Activated B cell treated with CpG ODN at 0.5 μM for 24 hours (primary cell): Measurements from ENCODE around the gene IREB2. TPM values are rescaled to one million over a fixed set of nuclear protein-coding genes. Genes with fewer than 3 reads are reported as not detected.

Source experiments
- ATAC-seq: fragments of 200-7000 bp; cut with Tn5 transposase; one replicate; pipeline ENCODE4 v1.10.0; 2021; ENCODE audit warnings: low read depth, mild to moderate bottlenecking, moderate library complexity
- CTCF ChIA-PET: fragments of 350-600 bp; sonication (Branson Sonifier 250); formaldehyde crosslinking; loops from one replicate; lab custom pipeline; 2021; ENCODE audit warnings: antibody characterized with exemption; lab: Charles Lee
- POLR2A ChIA-PET: fragments of 350-600 bp; sonication (Branson Sonifier 250); formaldehyde crosslinking; loops from one replicate; lab custom pipeline; 2021; ENCODE audit warnings: antibody characterized with exemption; lab: Charles Lee
- DNase-seq: peaks from one replicate; pipeline ENCODE4 v3.0.0; 2022
- H3K27ac Mint-ChIP-seq: one replicate; pipeline ENCODE4 v1.8.0; 2020; ENCODE audit warnings: mixed read lengths
- H3K27me3 Mint-ChIP-seq: one replicate; pipeline ENCODE4 v1.8.0; 2021; ENCODE audit warnings: mixed read lengths
- H3K36me3 Mint-ChIP-seq: one replicate; pipeline ENCODE4 v1.8.0; 2021; ENCODE audit warnings: low read depth, mixed read lengths
- H3K4me1 Mint-ChIP-seq: one replicate; pipeline ENCODE4 v1.8.0; 2021; ENCODE audit warnings: mixed read lengths
- H3K4me3 Mint-ChIP-seq: one replicate; pipeline ENCODE4 v1.8.0; 2020; ENCODE audit warnings: mild to moderate bottlenecking, mixed read lengths
- H3K9me3 Mint-ChIP-seq: one replicate; pipeline ENCODE4 v1.8.0; 2020; ENCODE audit warnings: mixed read lengths
- CTCF ChIP-seq: fragments of 200-600 bp; IDR thresholded peaks from one replicate; pipeline ENCODE4 v1.8.0; 2022; ENCODE audit warnings: antibody characterized with exemption, mild to moderate bottlenecking
- intact Hi-C: fragments of 100-400 bp; cut with micrococcal nuclease; formaldehyde crosslinking; loops from one replicate; pipeline ENCODE4 v1.15.1; 2024
- total RNA-seq: library from RNA; stranded (reverse); gene quantifications from 2 replicates; pipeline ENCODE4 v1.2.3, GENCODE V29; 2022

IREB2 gene
- total RNA-seq, 1 donor from 2014 or later = 75.9 TPM

GRCh38 chr15:78422571-78423340, 15.3 kb upstream of the IREB2 start:
- ATAC-seq (peak; percentile 91), DNase-seq (peak; percentile 35)
- Mint-ChIP-seq H3K4me1 (no peaks in the 10 kb centered on the region), H3K27ac (no peak overlapping the region), H3K27me3 (peaks cover 19% of the 10 kb centered on the region), H3K9me3 (no peaks in the 10 kb centered on the region), H3K4me3 (no peak overlapping the region), H3K36me3 (no peaks in the 10 kb centered on the region)
- TF ChIP-seq CTCF = peak; percentile 86
- ChIA-PET POLR2A (interaction anchor here (1.5 kb wide), 2 partner anchors 15 to 123 kb away, joined by 5 to 7 read pairs; partner anchors contain the start of genes IREB2 and SKIC8), CTCF (interaction anchor here (0.9 to 2.7 kb wide), 7 partner anchors 15 to 464 kb away, joined by 3 to 15 read pairs (median 4); partner anchors contain the start of genes CIB2 and IREB2)
- intact Hi-C loops = loop anchor here (1.0 to 10.0 kb wide), 4 partner anchors 114 to 463 kb away; partner anchors contain the start of gene DNAJA4

- intact Hi-C loops = loop anchor here (10.0 kb wide), 1 partner anchor 160 kb away; the partner anchor contains the start of gene DNAJA4
- no peak for TF ChIP-seq CTCF
- Mint-ChIP-seq H3K4me1 (no peaks in the 10 kb centered on the region), H3K27ac (no peak overlapping the region), H3K36me3 (no peaks in the 10 kb centered on the region), H3K9me3 (no peaks in the 10 kb centered on the region), H3K4me3 (no peak overlapping the region), H3K27me3 (peaks cover 20% of the 10 kb centered on the region)
- DNase-seq (no peak), ATAC-seq (no peak)
- ChIA-PET POLR2A (no interaction called here), CTCF (no interaction called here)
These were observed 13.3 kb upstream of the IREB2 start for GRCh38 chr15:78424673-78425072.

- POLR2A ChIA-PET = no interaction called here
- Mint-ChIP-seq H3K27ac (no peak overlapping the region), H3K27me3 (peaks cover 22% of the 10 kb centered on the region), H3K36me3 (no peaks in the 10 kb centered on the region), H3K4me3 (no peak overlapping the region), H3K9me3 (no peaks in the 10 kb centered on the region), H3K4me1 (no peaks in the 10 kb centered on the region)
- CTCF ChIA-PET = no interaction called here
- no peak for ATAC-seq
- no peak for DNase-seq
- TF ChIP-seq CTCF = no peak
- intact Hi-C loops = loop anchor here (10.0 kb wide), 1 partner anchor 161 kb away; the partner anchor contains the start of gene DNAJA4
These were observed 12.4 kb upstream of the IREB2 start for GRCh38 chr15:78425643-78426042.

GRCh38 chr15:78426300-78426699, 11.7 kb upstream of the IREB2 start:
- intact Hi-C loops = loop anchor here (10.0 kb wide), 1 partner anchor 161 kb away; the partner anchor contains the start of gene DNAJA4
- Mint-ChIP-seq H3K9me3 (no peaks in the 10 kb centered on the region), H3K36me3 (no peaks in the 10 kb centered on the region), H3K4me3 (no peak overlapping the region), H3K27ac (no peak overlapping the region), H3K27me3 (peaks cover 26% of the 10 kb centered on the region), H3K4me1 (no peaks in the 10 kb centered on the region)
- ChIA-PET CTCF (no interaction called here), POLR2A (interaction anchor here (1.0 kb wide), 1 partner anchor 11 kb away, joined by 5 read pairs; the partner anchor contains the start of gene IREB2)
- DNase-seq (no peak), ATAC-seq (no peak)
- no peak for TF ChIP-seq CTCF

- Mint-ChIP-seq H3K27ac (no peak overlapping the region), H3K36me3 (no peaks in the 10 kb centered on the region), H3K9me3 (no peaks in the 10 kb centered on the region), H3K27me3 (peaks cover 25% of the 10 kb centered on the region), H3K4me3 (no peak overlapping the region), H3K4me1 (no peaks in the 10 kb centered on the region)
- ATAC-seq (no peak), DNase-seq (no peak)
- no peak for TF ChIP-seq CTCF
- ChIA-PET CTCF (interaction anchor here (1.0 kb wide), 1 partner anchor 10 kb away, joined by 3 read pairs; no protein-coding TSS in a partner anchor), POLR2A (interaction anchor here (1.2 kb wide), 1 partner anchor 10 kb away, joined by 8 read pairs; the partner anchor contains the start of gene IREB2)
- intact Hi-C loops = loop anchor here (10.0 kb wide), 1 partner anchor 163 kb away; the partner anchor contains the start of gene DNAJA4
These were observed 10.1 kb upstream of the IREB2 start for GRCh38 chr15:78427953-78428352.
